Measurements from ENCODE around the gene TANGO2.

TANGO2 gene

GRCh38 chr22:20052309-20053259 is 31.7 kb downstream of the TANGO2 start:
- no peak for DNase-seq

- DNase-seq: no peak
Measured at GRCh38 chr22:20053407-20054033, 32.6 kb downstream of the TANGO2 start.

GRCh38 chr22:20054034-20054427 is 33.1 kb downstream of the TANGO2 start:
- DNase-seq: no peak

- DNase-seq: no peak
Measured at GRCh38 chr22:20054485-20054884, 33.6 kb downstream of the TANGO2 start.

- DNase-seq: no peak
Measured at GRCh38 chr22:20055144-20055543, 34.2 kb downstream of the TANGO2 start.

GRCh38 chr22:20055654-20056053 is 34.7 kb downstream of the TANGO2 start:
- DNase-seq: no peak

GRCh38 chr22:20056161-20056560 is 35.3 kb downstream of the TANGO2 start:
- DNase-seq: no peak

GRCh38 chr22:20056696-20057386 is 35.9 kb downstream of the TANGO2 start:
- DNase-seq: no peak

- no peak for DNase-seq
Measured at GRCh38 chr22:20057596-20058268, 36.8 kb downstream of the TANGO2 start.

- DNase-seq: no peak
Measured at GRCh38 chr22:20058989-20059770, 38.3 kb downstream of the TANGO2 start.

GRCh38 chr22:20060700-20061480 is 40.0 kb downstream of the TANGO2 start:
- DNase-seq: no peak

GRCh38 chr22:20061481-20061861 is 40.6 kb downstream of the TANGO2 start:
- no peak for DNase-seq

- no peak for DNase-seq
Measured at GRCh38 chr22:20062043-20062765, 41.3 kb downstream of the TANGO2 start.

GRCh38 chr22:20062766-20063083 is 41.8 kb downstream of the TANGO2 start:
- no peak for DNase-seq

- no peak for DNase-seq
Measured at GRCh38 chr22:20063271-20064139, 42.6 kb downstream of the TANGO2 start.

GRCh38 chr22:20064140-20064480 is 43.2 kb downstream of the TANGO2 start:
- DNase-seq: no peak

- no peak for DNase-seq
Measured at GRCh38 chr22:20064545-20065262, 43.8 kb downstream of the TANGO2 start.

GRCh38 chr22:20065896-20066616 is 45.1 kb downstream of the TANGO2 start:
- no peak for DNase-seq

All from NCI-H2171 (cell line).